SK-N-MC (cell line): ENCODE data around the gene WDR26.

Experiments
- EZH2 ChIP-seq: fragments of 200-600 bp; sonication (generic); IDR thresholded peaks from one replicate; pipeline ENCODE4 v1.6.1; 2017; ENCODE audit warnings: antibody characterized with exemption
- FOXP2 ChIP-seq: optimal IDR thresholded peaks from 2 replicates; pipeline ENCODE3; 2011; ENCODE audit warnings: mild to moderate bottlenecking, moderate library complexity; ENCODE audit not compliant: insufficient read depth; ENCODE audit errors: extremely low read length, control extremely low read depth
- POLR2AphosphoS5 ChIP-seq: IDR thresholded peaks from 2 replicates; pipeline ENCODE4 v1.6.1; 2012; ENCODE audit warnings: mild to moderate bottlenecking, low read depth, low read length, borderline replicate concordance

DNA sequence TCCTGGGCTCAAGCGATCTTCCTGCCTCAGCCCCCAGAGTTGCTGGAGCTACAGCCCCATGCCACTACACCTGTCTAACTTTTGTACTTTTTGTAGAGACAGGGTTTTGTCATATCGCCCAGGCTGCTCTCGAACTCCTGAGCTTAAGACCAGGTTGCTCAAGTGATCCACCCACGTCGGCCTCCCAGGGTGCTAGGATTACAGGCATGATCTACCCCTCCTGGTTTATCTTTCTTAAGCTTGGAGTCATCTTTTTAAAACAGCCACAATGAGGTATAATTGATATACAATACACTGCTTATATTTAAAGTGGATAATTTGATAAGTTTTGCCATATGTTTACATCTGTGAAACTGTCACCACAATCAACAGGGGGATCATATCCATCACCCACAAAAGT, 25.4 kb upstream of the WDR26 start:
- no peak for TF ChIP-seq POLR2AphosphoS5
- no peak for TF ChIP-seq EZH2
- no peak for TF ChIP-seq FOXP2
